ENCODE results near the gene HECTD1. TPM values are rescaled to one million over a fixed set of nuclear protein-coding genes. Genes with fewer than 3 reads are reported as not detected.
A peak's percentile ranks its signal among the peaks of the same experiment; 100 is the strongest.

The HECTD1 gene
- total and polyA plus RNA-seq, 9 of the 15 experiments (the other 6 are each of a cell fraction or from before 2014, with no cell fraction given), result 27.9 to 111 (median 78.1) TPM

- TF ChIP-seq RAD21 (CRISPR knock-in tag; conservative IDR thresholded peaks at IDR 0.05 in 1 of 2, IDR thresholded peaks at IDR 0.05 in 1 of 2) (no peak), EP400 (IDR thresholded peaks at IDR 0.05) (no peak), MEIS2 (IDR thresholded peaks at IDR 0.05; ENCODE audit: partially characterized antibody) (peak; percentile 10), CHAMP1 (IDR thresholded peaks at IDR 0.05) (no peak), TFE3 (CRISPR knock-in tag; IDR thresholded peaks at IDR 0.05) (no peak), STAT5B (CRISPR knock-in tag; IDR thresholded peaks at IDR 0.05) (no peak), ZNF639 (CRISPR knock-in tag; conservative IDR thresholded peaks at IDR 0.05 in 1 of 2, IDR thresholded peaks at IDR 0.05 in 1 of 2) (no peak), ZNF408 (CRISPR knock-in tag; IDR thresholded peaks at IDR 0.05; ENCODE audit: low read depth) (no peak), ZNF143 (CRISPR knock-in tag; IDR thresholded peaks at IDR 0.05) (no peak), ZBTB40 (IDR thresholded peaks at IDR 0.05) (no peak), ZBTB40 (CRISPR knock-in tag; IDR thresholded peaks at IDR 0.05) (no peak), ZNF175 (CRISPR knock-in tag; IDR thresholded peaks at IDR 0.05; ENCODE audit: low read depth) (no peak)
Measured at GRCh38 chr14:31239741-31240140, 32.1 kb upstream of the HECTD1 start (continued).

Data from K562 (cell line).